NCI-H2107 (cell line): Measurements from ENCODE around the gene POLR2A.
"Not testable (repeated sequence)": the region's sequence is repeated elsewhere in the genome, so short reads cannot be mapped to it uniquely, and the experiment has no call there.

Source experiments
- DNase-seq: peaks from one replicate; lab custom pipeline; 2025; lab: John Stamatoyannopoulos, UW

Gene POLR2A

GRCh38 chr17:7479213-7480088 is 4.7 kb upstream of the POLR2A start, which contains the start of gene ZBTB4:
Gene ZBTB4 (minus strand): TSS chr17:7479631. CDS start chr17:7466801, 12,830 bp downstream.
- no peak for DNase-seq

- no peak for DNase-seq
Measured at GRCh38 chr17:7480089-7480384, 4.1 kb upstream of the POLR2A start.

- not testable (repeated sequence) for DNase-seq
Measured at GRCh38 chr17:7481275-7481674, 2.9 kb upstream of the POLR2A start, which contains the start of gene SLC35G6. Gene SLC35G6 (plus strand): TSS chr17:7481446. CDS start chr17:7481517, 71 bp downstream.

- DNase-seq, result not testable (repeated sequence)
Measured at GRCh38 chr17:7481842-7482741, 2.1 kb upstream of the POLR2A start.

- DNase-seq, result not testable (repeated sequence)
Measured at GRCh38 chr17:7482742-7483088, 1.5 kb upstream of the POLR2A start.

GRCh38 chr17:7483255-7484066 is 705 bp upstream of the POLR2A start:
- peak; percentile 68 for DNase-seq

GRCh38 chr17:7484919-7485377 is 782 bp downstream of the POLR2A start:
- DNase-seq, result no peak

GRCh38 chr17:7486181-7486580 is 2.0 kb downstream of the POLR2A start:
- no peak for DNase-seq

GRCh38 chr17:7490144-7490543 is 6.0 kb downstream of the POLR2A start:
- no peak for DNase-seq

GRCh38 chr17:7491583-7491982 is 7.4 kb downstream of the POLR2A start:
- DNase-seq, result no peak

GRCh38 chr17:7493941-7494340 is 9.8 kb downstream of the POLR2A start:
- no peak for DNase-seq

- no peak for DNase-seq
Measured at GRCh38 chr17:7495906-7496434, 11.8 kb downstream of the POLR2A start.

- no peak for DNase-seq
Measured at GRCh38 chr17:7496470-7497183, 12.5 kb downstream of the POLR2A start.

- DNase-seq, result no peak
Measured at GRCh38 chr17:7497228-7497627, 13.1 kb downstream of the POLR2A start.

- DNase-seq, result no peak
Measured at GRCh38 chr17:7497636-7498035, 13.5 kb downstream of the POLR2A start.

- DNase-seq, result no peak
Measured at GRCh38 chr17:7499161-7499560, 15.0 kb downstream of the POLR2A start.

GRCh38 chr17:7501729-7502128 is 17.6 kb downstream of the POLR2A start:
- DNase-seq, result no peak

GRCh38 chr17:7502171-7502847 is 18.1 kb downstream of the POLR2A start:
- no peak for DNase-seq

GRCh38 chr17:7502987-7503386 is 18.8 kb downstream of the POLR2A start:
- DNase-seq, result no peak

GRCh38 chr17:7503521-7503920 is 19.4 kb downstream of the POLR2A start:
- no peak for DNase-seq
